Sigmoid colon (tissue), 4 donors: ENCODE data around the gene LEKR1.

Experiments used
- EP300 ChIP-seq, 4 donors: sonication (generic); formaldehyde crosslinking; IDR thresholded peaks; one replicate each; pipeline ENCODE4 v1.6.1; 2017; ENCODE audit warnings: antibody characterized with exemption in 4 of 4
- TF ChIP-seq, protein P1 (sequence below), 4 experiments: fragments of 450-650 bp in 3 of 4; fragments of 200-600 bp in 1 of 4; IDR thresholded peaks; one replicate each; pipeline ENCODE4 v1.5.1; 2016 to 2019; ENCODE audit warnings: antibody characterized with exemption in 4 of 4, mild to moderate bottlenecking in 3 of 4, moderate library complexity in 2 of 4

DNA sequence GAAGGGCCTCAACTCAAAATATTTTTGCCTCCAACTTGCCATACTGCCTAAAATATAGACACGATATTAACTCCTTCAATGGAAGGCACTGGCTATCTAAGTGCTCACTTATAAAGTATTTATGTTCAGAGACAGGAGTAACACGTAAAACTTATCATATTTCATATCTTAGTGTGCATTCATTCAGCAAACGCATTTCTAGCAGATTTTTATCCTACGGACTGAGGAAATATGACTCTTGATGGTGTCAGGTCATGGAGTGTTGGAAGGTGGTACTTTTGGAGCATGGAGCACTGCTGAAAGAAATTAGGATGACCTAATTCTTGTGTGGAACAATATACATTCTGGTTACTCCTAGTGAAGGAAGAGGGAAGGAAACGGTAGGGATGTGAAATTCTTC lies 43.8 kb upstream of the LEKR1 start:
- TF ChIP-seq, protein P1, sequence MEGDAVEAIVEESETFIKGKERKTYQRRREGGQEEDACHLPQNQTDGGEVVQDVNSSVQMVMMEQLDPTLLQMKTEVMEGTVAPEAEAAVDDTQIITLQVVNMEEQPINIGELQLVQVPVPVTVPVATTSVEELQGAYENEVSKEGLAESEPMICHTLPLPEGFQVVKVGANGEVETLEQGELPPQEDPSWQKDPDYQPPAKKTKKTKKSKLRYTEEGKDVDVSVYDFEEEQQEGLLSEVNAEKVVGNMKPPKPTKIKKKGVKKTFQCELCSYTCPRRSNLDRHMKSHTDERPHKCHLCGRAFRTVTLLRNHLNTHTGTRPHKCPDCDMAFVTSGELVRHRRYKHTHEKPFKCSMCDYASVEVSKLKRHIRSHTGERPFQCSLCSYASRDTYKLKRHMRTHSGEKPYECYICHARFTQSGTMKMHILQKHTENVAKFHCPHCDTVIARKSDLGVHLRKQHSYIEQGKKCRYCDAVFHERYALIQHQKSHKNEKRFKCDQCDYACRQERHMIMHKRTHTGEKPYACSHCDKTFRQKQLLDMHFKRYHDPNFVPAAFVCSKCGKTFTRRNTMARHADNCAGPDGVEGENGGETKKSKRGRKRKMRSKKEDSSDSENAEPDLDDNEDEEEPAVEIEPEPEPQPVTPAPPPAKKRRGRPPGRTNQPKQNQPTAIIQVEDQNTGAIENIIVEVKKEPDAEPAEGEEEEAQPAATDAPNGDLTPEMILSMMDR (IDR thresholded peaks at IDR 0.05): no peak
- TF ChIP-seq EP300 (IDR thresholded peaks at IDR 0.05): no peak
